H1 (cell line): Measurements from ENCODE around the gene FARSB. TPM values are rescaled to one million over a fixed set of nuclear protein-coding genes. Genes with fewer than 3 reads are reported as not detected.

Experiments used
- CTCF ChIA-PET: fragments of 300-600 bp; sonication (Branson Sonifier 250); formaldehyde crosslinking; loops from one replicate; lab custom pipeline; 2021; ENCODE audit not compliant: partially characterized antibody; lab: Charles Lee
- POLR2A ChIA-PET: fragments of 300-600 bp; sonication (Branson Sonifier 250); formaldehyde crosslinking; loops from one replicate; lab custom pipeline; 2021; ENCODE audit warnings: inconsistent platforms; ENCODE audit not compliant: partially characterized antibody; lab: Charles Lee
- DNase-seq, 2 experiments: peaks; one replicate each; pipeline versions ENCODE4 v3.0.0 to v3.0.0-alpha.2; 2010 to 2022; ENCODE audit warnings: low spot score in 2 of 2, low read depth in 1 of 2, mixed read lengths in 1 of 2
- FAIRE-seq: peaks from 2 replicates; lab custom pipeline; 2011; peaks lifted over from hg19 to GRCh38; lab: Jason Lieb, UNC
- H2AFZ ChIP-seq: 2 replicates; pipeline ENCODE4 v1.8.1; 2012; ENCODE audit warnings: low read length, inconsistent platforms
- H2AK5ac ChIP-seq: 2 replicates; pipeline ENCODE4 v1.6.1; 2013; ENCODE audit warnings: low read depth, low read length
- H2BK120ac ChIP-seq: replicated peaks from 2 replicates; pipeline ENCODE3; 2013; ENCODE audit warnings: low read depth, low read length, inconsistent platforms
- H2BK12ac ChIP-seq: 2 replicates; pipeline ENCODE4 v1.6.1; 2013; ENCODE audit warnings: low read depth, low read length
- H2BK15ac ChIP-seq: 2 replicates; pipeline ENCODE4 v1.6.1; 2013; ENCODE audit warnings: low read length
- H2BK20ac ChIP-seq: 2 replicates; pipeline ENCODE4 v1.6.1; 2013; ENCODE audit warnings: low read length
- H2BK5ac ChIP-seq: 2 replicates; pipeline ENCODE4 v1.6.1; 2013; ENCODE audit warnings: low read depth, low read length
- H3K14ac ChIP-seq: 2 replicates; pipeline ENCODE4 v1.6.1; 2013; ENCODE audit warnings: inconsistent platforms; ENCODE audit not compliant: insufficient read length
- H3K18ac ChIP-seq: 2 replicates; pipeline ENCODE4 v1.6.1; 2013; ENCODE audit warnings: low read length; ENCODE audit errors: extremely low read depth
- H3K23ac ChIP-seq: 2 replicates; pipeline ENCODE4 v1.6.1; 2013; ENCODE audit warnings: inconsistent platforms; ENCODE audit not compliant: insufficient read length
- H3K23me2 ChIP-seq: 2 replicates; pipeline ENCODE4 v1.6.1; 2013; ENCODE audit warnings: low read depth, low read length
- H3K27ac ChIP-seq: 2 replicates; pipeline ENCODE4 v1.6.1; 2011; ENCODE audit warnings: low read depth, low read length, inconsistent platforms
- H3K27me3 ChIP-seq, 4 experiments: replicated peaks in 1 of 4; 1 replicate in 1 of 4; 2 replicates in 3 of 4; pipeline versions ENCODE4 v1.6.1 to v1.8.1; 2011 to 2013; ENCODE audit warnings: low read length in 3 of 4, mild to moderate bottlenecking in 3 of 4, inconsistent platforms in 2 of 4, mixed read lengths in 2 of 4, moderate library complexity in 1 of 4; ENCODE audit not compliant: control insufficient read depth in 3 of 4, insufficient read depth in 3 of 4; ENCODE audit errors: extremely low read depth in 1 of 4
- H3K36me3 ChIP-seq, 4 experiments: 2 replicates each; pipeline versions ENCODE4 v1.6.1 to v1.8.1; 2011 to 2013; ENCODE audit warnings: mild to moderate bottlenecking in 4 of 4, low read length in 3 of 4, moderate library complexity in 2 of 4, control low read depth in 1 of 4, inconsistent platforms in 1 of 4; ENCODE audit not compliant: insufficient read depth in 4 of 4, control insufficient read depth in 2 of 4
- H3K4ac ChIP-seq: replicated peaks from 2 replicates; pipeline ENCODE3; 2013; ENCODE audit warnings: low read length, low read depth, mixed read lengths, inconsistent platforms; ENCODE audit not compliant: insufficient read length
- H3K4me1 ChIP-seq, 4 experiments: replicated peaks in 1 of 4; 1 replicate in 1 of 4; 2 replicates in 3 of 4; pipeline versions ENCODE4 v1.6.1 to v1.8.1; 2011 to 2013; ENCODE audit warnings: low read length in 3 of 4, inconsistent platforms in 2 of 4, mixed read lengths in 1 of 4; ENCODE audit not compliant: insufficient read depth in 4 of 4, control insufficient read depth in 3 of 4
- H3K4me2 ChIP-seq, 2 experiments: 2 replicates each; pipeline versions ENCODE4 v1.6.1 to v1.8.1; 2011 to 2013; ENCODE audit warnings: low read depth in 2 of 2, low read length in 2 of 2, control low read depth in 1 of 2, inconsistent platforms in 1 of 2, mild to moderate bottlenecking in 1 of 2; ENCODE audit not compliant: insufficient read depth in 1 of 2
- H3K4me3 ChIP-seq, 4 experiments: fragments of 200-600, 300-600 bp in 1 of 4; sonication (generic), shearing (Covaris generic), sonication (Bioruptor Twin) in 1 of 4; 2 replicates each; pipeline versions ENCODE4 v1.5.1 to v1.8.1; 2011 to 2016; ENCODE audit warnings: low read length in 4 of 4, low read depth in 3 of 4, control low read depth in 2 of 4, inconsistent platforms in 2 of 4, mild to moderate bottlenecking in 2 of 4, mixed read lengths in 1 of 4, moderate library complexity in 1 of 4; ENCODE audit not compliant: insufficient read depth in 2 of 4; ENCODE audit errors: extremely low read depth in 1 of 4
- H3K56ac ChIP-seq: replicated peaks from 2 replicates; pipeline ENCODE3; 2013; ENCODE audit warnings: low read depth, mild to moderate bottlenecking, mixed read lengths, low read length, inconsistent platforms; ENCODE audit not compliant: insufficient read length
- H3K79me1 ChIP-seq: 2 replicates; pipeline ENCODE4 v1.6.1; 2013; ENCODE audit warnings: low read depth, low read length, control low read depth
- H3K79me2 ChIP-seq, 2 experiments: 2 replicates each; pipeline versions ENCODE4 v1.6.1 to v1.8.1; 2012 to 2013; ENCODE audit warnings: low read length in 2 of 2, mild to moderate bottlenecking in 2 of 2, inconsistent platforms in 1 of 2; ENCODE audit not compliant: insufficient read depth in 2 of 2, control insufficient read depth in 1 of 2
- H3K9ac ChIP-seq, 4 experiments: replicated peaks in 1 of 4; 1 replicate in 1 of 4; 2 replicates in 3 of 4; pipeline versions ENCODE4 v1.6.1 to v1.8.1; 2011 to 2013; ENCODE audit warnings: low read depth in 3 of 4, low read length in 3 of 4, control low read depth in 2 of 4, mild to moderate bottlenecking in 2 of 4, moderate library complexity in 2 of 4, inconsistent platforms in 1 of 4; ENCODE audit errors: extremely low read depth in 1 of 4
- H3K9me3 ChIP-seq, 2 experiments: 2 replicates each; pipeline versions ENCODE4 v1.6.1 to v1.8.1; 2012 to 2013; ENCODE audit warnings: mild to moderate bottlenecking in 2 of 2, moderate library complexity in 2 of 2, control low read depth in 1 of 2, inconsistent platforms in 1 of 2, low read depth in 1 of 2, low read length in 1 of 2, mixed read lengths in 1 of 2; ENCODE audit not compliant: insufficient read depth in 2 of 2
- H4K20me1 ChIP-seq, 2 experiments: replicated peaks in 1 of 2; 2 replicates each; pipeline versions ENCODE3 to v1.8.1; 2011 to 2013; ENCODE audit warnings: inconsistent platforms in 2 of 2, low read length in 2 of 2, mild to moderate bottlenecking in 1 of 2; ENCODE audit not compliant: insufficient read depth in 2 of 2, control insufficient read depth in 1 of 2
- H4K5ac ChIP-seq: 2 replicates; pipeline ENCODE4 v1.6.1; 2013; ENCODE audit warnings: low read length, low read depth, mixed read lengths, inconsistent platforms; ENCODE audit not compliant: insufficient read length
- H4K8ac ChIP-seq: 2 replicates; pipeline ENCODE4 v1.8.0; 2013; ENCODE audit warnings: mild to moderate bottlenecking, moderate library complexity, low read length, inconsistent platforms; ENCODE audit not compliant: insufficient read depth; ENCODE audit errors: extremely low read depth
- H4K91ac ChIP-seq: replicated peaks from 2 replicates; pipeline ENCODE3; 2013; ENCODE audit warnings: low read length, mixed read lengths, inconsistent platforms; ENCODE audit not compliant: insufficient read length
- KDM4A ChIP-seq: IDR thresholded peaks from one replicate; pipeline ENCODE4 v1.7.1; 2012; ENCODE audit warnings: low read depth, mild to moderate bottlenecking, moderate library complexity, low read length, inconsistent platforms; ENCODE audit not compliant: severe bottlenecking
- WGBS, 2 experiments: shearing (Covaris generic) in 1 of 2; methylation state at CpG; one replicate each; pipeline versions ENCODE4 v1.1.6 to v1.1.7; 2013 to 2015; ENCODE audit warnings: low lambda C conversion rate in 2 of 2, mixed read lengths in 2 of 2, inconsistent platforms in 1 of 2, low coverage in 1 of 2, missing lambda C conversion rate in 1 of 2; ENCODE audit not compliant: insufficient replicate concordance in 2 of 2, insufficient coverage in 1 of 2, insufficient read length in 1 of 2; ENCODE audit errors: extremely low coverage in 1 of 2, missing lambda C conversion rate in 1 of 2; 5-methylcytosine and 5-hydroxymethylcytosine counted together
- polyA plus RNA-seq, 7 experiments: library from polyadenylated mRNA; depleted of rRNA in 3 of 7; stranded (reverse) in 5 of 7; unstranded in 2 of 7; fragments of >200 nt in 5 of 7; fragments of 200-250 nt in 2 of 7; gene quantifications; 1 replicate in 5 of 7; 2 replicates in 1 of 7; 4 replicates in 1 of 7; pipeline versions ENCODE4 v1.2.1 to v1.2.3, GENCODE V29; 2011 to 2013; ENCODE audit warnings: missing spikeins in 2 of 7, mixed read lengths in 2 of 7
- total RNA-seq: library from RNA; stranded (reverse); fragmentation: NEBNext Ultra II Directional; extraction: Animal tissue kit (Norgen Biotek cat#: 25700); gene quantifications from 2 replicates; pipeline ENCODE4 v1.2.1, GENCODE V29; 2021

Gene FARSB
- total and polyA plus RNA-seq, 2 of the 8 experiments (the other 6 are each of a cell fraction or from before 2014, with no cell fraction given): 21.0 to 37.9 TPM

DNA sequence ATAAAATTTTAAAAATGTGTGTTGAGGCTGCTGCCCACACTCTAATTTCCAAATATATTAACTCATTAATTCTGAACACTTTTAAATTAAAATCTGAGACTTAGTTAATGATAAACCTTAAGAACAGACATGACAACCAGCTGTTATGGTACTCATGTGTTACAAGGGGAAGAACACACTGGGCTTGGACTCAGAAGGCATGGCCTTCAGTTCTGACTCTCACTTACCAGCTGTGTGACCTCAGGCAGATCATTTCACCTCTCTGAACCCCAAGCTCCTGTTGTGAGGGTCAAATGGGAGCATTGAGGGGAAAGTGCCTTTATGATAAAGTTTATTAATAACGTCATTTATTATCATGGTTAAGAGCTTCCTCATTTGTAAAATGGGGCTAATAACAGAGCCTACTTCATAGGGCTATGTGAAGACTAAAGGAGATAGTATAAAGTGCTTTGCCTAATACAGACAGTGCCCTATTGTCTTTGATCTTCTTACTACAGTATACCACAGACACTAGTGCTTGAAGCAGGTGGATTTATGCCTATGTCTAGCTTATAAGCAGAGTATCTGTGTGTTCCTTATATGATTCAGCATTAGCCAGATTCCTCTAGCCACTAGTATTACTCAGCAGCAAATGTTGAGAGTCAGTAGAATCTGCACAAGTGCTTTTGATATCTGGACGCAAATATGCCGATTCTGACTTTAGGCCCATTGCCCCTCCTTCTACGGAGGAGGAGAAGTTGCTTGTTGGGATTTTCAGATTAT is 131.9 kb downstream of the FARSB start:
- Histone ChIP-seq H2AFZ (no peak overlapping the region), H4K5ac (no peak overlapping the region), H3K27me3 (no peaks in the 10 kb centered on the region), H3K18ac (no peak overlapping the region), H3K79me2 (no peaks in the 10 kb centered on the region), H2BK20ac (no peak overlapping the region), H2BK120ac (no peak overlapping the region), H3K14ac (no peak overlapping the region), H3K27ac (no peak overlapping the region), H4K20me1 (no peaks in the 10 kb centered on the region), H3K4me3 (no peak overlapping the region), H3K4me1 (no peaks in the 10 kb centered on the region; a peak in 3 of 7 replicates), H4K8ac (no peak overlapping the region), H2AK5ac (no peak overlapping the region), H3K23ac (no peak overlapping the region), H4K91ac (no peak overlapping the region), H3K9ac (no peak overlapping the region), H3K36me3 (no peaks in the 10 kb centered on the region), H3K4me2 (no peak overlapping the region), H2BK12ac (no peak overlapping the region), H2BK15ac (no peak overlapping the region), H3K79me1 (no peaks in the 10 kb centered on the region), H3K9me3 (no peaks in the 10 kb centered on the region), H3K56ac (no peak overlapping the region), H3K4ac (no peak overlapping the region), H3K23me2 (no peaks in the 10 kb centered on the region), H2BK5ac (no peak overlapping the region)
- FAIRE-seq (no peak), DNase-seq (no peak)
- TF ChIP-seq KDM4A: no peak
- ChIA-PET CTCF (interaction anchor here (0.6 to 2.3 kb wide), 3 partner anchors 12 to 38 kb away, joined by 3 to 6 read pairs (median 3); no protein-coding TSS in a partner anchor), POLR2A (no interaction called here)
- WGBS, 2 experiments: 80% methylated on average over 4 of the region's 4 CpGs; no CpG with 5 or more reads in 1 of the 2 experiments
